Measurements from ENCODE around the gene ACTRT2.

GRCh38 chr1:3026124-3026523, 4.9 kb downstream of the ACTRT2 start:
- TF ChIP-seq CTCF (IDR thresholded peaks at IDR 0.05 in 8 of 11, conservative IDR thresholded peaks at IDR 0.05 in 3 of 11) (no peak), POLR2A (IDR thresholded peaks at IDR 0.05) (no peak), POLR2AphosphoS5 (IDR thresholded peaks at IDR 0.05) (no peak)
